Panc1 (cell line): ENCODE results near the gene USP12. TPM values are rescaled to one million over a fixed set of nuclear protein-coding genes. Genes with fewer than 3 reads are reported as not detected.

Experiments used
- ATAC-seq: fragments of 200-7000 bp; cut with Tn5 transposase; 2 replicates; pipeline ENCODE4 v1.9.1; 2020; ENCODE audit warnings: mild to moderate bottlenecking, moderate library complexity
- BruUV-seq: library from RNA; stranded (reverse); fragments of 400-500 nt; replicated peaks from 2 replicates; lab custom pipeline; 2021; lab: Mats Ljungman, UMichigan
- CTCF ChIA-PET: fragments of 300-600 bp; sonication (Branson Sonifier 250); formaldehyde crosslinking; loops from one replicate; lab custom pipeline; 2022; ENCODE audit warnings: antibody characterized with exemption; lab: Charles Lee
- POLR2A ChIA-PET: fragments of 300-600 bp; sonication (Branson Sonifier 250); formaldehyde crosslinking; loops from one replicate; lab custom pipeline; 2022; ENCODE audit warnings: antibody characterized with exemption; lab: Charles Lee
- DNase-seq: peaks from one replicate; pipeline ENCODE4 v3.0.0-alpha.2; 2010; ENCODE audit warnings: low read depth, low spot score
- H3K27ac ChIP-seq: 2 replicates; pipeline ENCODE4 v1.5.1; 2011; ENCODE audit warnings: mild to moderate bottlenecking, low read length, inconsistent platforms
- H3K27me3 ChIP-seq: fragments of 200-500 bp; sonication (Bioruptor generic); 2 replicates; pipeline ENCODE4 v1.6.0; 2014; ENCODE audit warnings: low read length, inconsistent platforms; ENCODE audit not compliant: control insufficient read depth, insufficient read depth
- H3K36me3 ChIP-seq: fragments of 200-500 bp; sonication (Bioruptor generic); 2 replicates; pipeline ENCODE4 v1.5.1; 2014; ENCODE audit warnings: inconsistent platforms, mild to moderate bottlenecking, low read length, moderate library complexity; ENCODE audit not compliant: control insufficient read depth, insufficient read depth
- H3K4me1 ChIP-seq: 2 replicates; pipeline ENCODE4 v1.5.1; 2011; ENCODE audit warnings: inconsistent platforms, mild to moderate bottlenecking, low read length, moderate library complexity; ENCODE audit not compliant: control insufficient read depth, insufficient read depth
- H3K4me3 ChIP-seq, 2 experiments: 2 replicates each; pipeline ENCODE4 v1.5.1; 2011 to 2012; ENCODE audit warnings: low read depth in 2 of 2, low read length in 2 of 2, mild to moderate bottlenecking in 2 of 2, inconsistent platforms in 1 of 2, moderate library complexity in 1 of 2
- H3K9me3 ChIP-seq: fragments of 200-500 bp; sonication (Bioruptor generic); 2 replicates; pipeline ENCODE4 v1.5.1; 2014; ENCODE audit warnings: low read depth, mild to moderate bottlenecking, inconsistent platforms, low read length, moderate library complexity; ENCODE audit not compliant: control insufficient read depth, insufficient read depth
- POLR2AphosphoS5 ChIP-seq: IDR thresholded peaks from 2 replicates; pipeline ENCODE4 v1.6.1; 2012; ENCODE audit warnings: mild to moderate bottlenecking, low read depth, low read length, moderate library complexity
- SIN3A ChIP-seq: IDR thresholded peaks from 2 replicates; pipeline ENCODE4 v1.6.1; 2012; ENCODE audit warnings: low read depth, mild to moderate bottlenecking, low read length, moderate library complexity, borderline replicate concordance; ENCODE audit not compliant: insufficient read depth
- TCF7L2 ChIP-seq: IDR thresholded peaks from 2 replicates; pipeline ENCODE4 v1.6.1; 2011; ENCODE audit warnings: mild to moderate bottlenecking, low read depth, low read length, inconsistent platforms
- in situ Hi-C: cut with HindIII; loops from 2 replicates; pipeline ENCODE4 v1.10.0; 2016; ENCODE audit warnings: low sequenced_read_pairs, low pct_unique_long_range_greater_than_20kb
- intact Hi-C: fragments of 100-400 bp; cut with micrococcal nuclease; formaldehyde crosslinking; loops from one replicate; pipeline ENCODE4 v1.10.0; 2022; ENCODE audit not compliant: unreplicated experiment
- total RNA-seq: library from RNA; stranded (reverse); gene quantifications from one replicate; pipeline ENCODE4 v1.2.1, GENCODE V29; 2021; ENCODE audit not compliant: unreplicated experiment
- TF ChIP-seq, protein P1 (sequence below): fragments of 450-650 bp; IDR thresholded peaks from 2 replicates; pipeline ENCODE4 v1.5.1; 2017; ENCODE audit warnings: mild to moderate bottlenecking
- TF ChIP-seq, protein P2 (sequence below), 2 experiments: IDR thresholded peaks; 2 replicates each; pipeline ENCODE4 v1.6.1; 2011 to 2012; ENCODE audit warnings: low read depth in 2 of 2, control low read depth in 1 of 2, low read length in 1 of 2, mild to moderate bottlenecking in 1 of 2, moderate library complexity in 1 of 2; ENCODE audit not compliant: insufficient read depth in 1 of 2

Gene USP12
- total RNA-seq, 1 experiment from 2014 or later: 82.0 TPM

DNA sequence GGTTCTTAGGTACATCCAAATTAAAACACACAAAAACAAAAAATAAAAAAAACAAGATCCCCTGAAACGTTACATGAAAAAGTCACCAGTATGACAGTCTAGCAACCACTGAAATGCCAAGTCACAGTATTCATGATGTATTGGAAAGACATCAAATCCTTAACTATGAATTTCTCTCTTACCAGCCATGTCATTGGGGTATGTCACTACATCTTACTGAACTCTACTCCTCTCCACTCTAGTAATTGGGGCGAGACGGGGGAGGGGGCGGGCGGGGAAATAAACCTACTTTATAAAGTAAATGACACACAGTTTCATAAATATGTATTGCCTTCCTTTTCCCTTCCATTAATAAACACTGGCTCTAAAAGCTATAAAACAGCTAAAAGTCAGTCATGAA lies 65.5 kb downstream of the USP12 start:
- no peak for ATAC-seq
- POLR2A ChIA-PET: no interaction called here
- H3K27ac ChIP-seq: no peak overlapping the region
- H3K27me3 ChIP-seq: no peaks in the 10 kb centered on the region
- CTCF ChIA-PET: no interaction called here
- no peak for TF ChIP-seq SIN3A
- TF ChIP-seq, protein P1, sequence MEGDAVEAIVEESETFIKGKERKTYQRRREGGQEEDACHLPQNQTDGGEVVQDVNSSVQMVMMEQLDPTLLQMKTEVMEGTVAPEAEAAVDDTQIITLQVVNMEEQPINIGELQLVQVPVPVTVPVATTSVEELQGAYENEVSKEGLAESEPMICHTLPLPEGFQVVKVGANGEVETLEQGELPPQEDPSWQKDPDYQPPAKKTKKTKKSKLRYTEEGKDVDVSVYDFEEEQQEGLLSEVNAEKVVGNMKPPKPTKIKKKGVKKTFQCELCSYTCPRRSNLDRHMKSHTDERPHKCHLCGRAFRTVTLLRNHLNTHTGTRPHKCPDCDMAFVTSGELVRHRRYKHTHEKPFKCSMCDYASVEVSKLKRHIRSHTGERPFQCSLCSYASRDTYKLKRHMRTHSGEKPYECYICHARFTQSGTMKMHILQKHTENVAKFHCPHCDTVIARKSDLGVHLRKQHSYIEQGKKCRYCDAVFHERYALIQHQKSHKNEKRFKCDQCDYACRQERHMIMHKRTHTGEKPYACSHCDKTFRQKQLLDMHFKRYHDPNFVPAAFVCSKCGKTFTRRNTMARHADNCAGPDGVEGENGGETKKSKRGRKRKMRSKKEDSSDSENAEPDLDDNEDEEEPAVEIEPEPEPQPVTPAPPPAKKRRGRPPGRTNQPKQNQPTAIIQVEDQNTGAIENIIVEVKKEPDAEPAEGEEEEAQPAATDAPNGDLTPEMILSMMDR: no peak
- TF ChIP-seq TCF7L2: no peak
- TF ChIP-seq POLR2AphosphoS5: no peak
- TF ChIP-seq, protein P2, sequence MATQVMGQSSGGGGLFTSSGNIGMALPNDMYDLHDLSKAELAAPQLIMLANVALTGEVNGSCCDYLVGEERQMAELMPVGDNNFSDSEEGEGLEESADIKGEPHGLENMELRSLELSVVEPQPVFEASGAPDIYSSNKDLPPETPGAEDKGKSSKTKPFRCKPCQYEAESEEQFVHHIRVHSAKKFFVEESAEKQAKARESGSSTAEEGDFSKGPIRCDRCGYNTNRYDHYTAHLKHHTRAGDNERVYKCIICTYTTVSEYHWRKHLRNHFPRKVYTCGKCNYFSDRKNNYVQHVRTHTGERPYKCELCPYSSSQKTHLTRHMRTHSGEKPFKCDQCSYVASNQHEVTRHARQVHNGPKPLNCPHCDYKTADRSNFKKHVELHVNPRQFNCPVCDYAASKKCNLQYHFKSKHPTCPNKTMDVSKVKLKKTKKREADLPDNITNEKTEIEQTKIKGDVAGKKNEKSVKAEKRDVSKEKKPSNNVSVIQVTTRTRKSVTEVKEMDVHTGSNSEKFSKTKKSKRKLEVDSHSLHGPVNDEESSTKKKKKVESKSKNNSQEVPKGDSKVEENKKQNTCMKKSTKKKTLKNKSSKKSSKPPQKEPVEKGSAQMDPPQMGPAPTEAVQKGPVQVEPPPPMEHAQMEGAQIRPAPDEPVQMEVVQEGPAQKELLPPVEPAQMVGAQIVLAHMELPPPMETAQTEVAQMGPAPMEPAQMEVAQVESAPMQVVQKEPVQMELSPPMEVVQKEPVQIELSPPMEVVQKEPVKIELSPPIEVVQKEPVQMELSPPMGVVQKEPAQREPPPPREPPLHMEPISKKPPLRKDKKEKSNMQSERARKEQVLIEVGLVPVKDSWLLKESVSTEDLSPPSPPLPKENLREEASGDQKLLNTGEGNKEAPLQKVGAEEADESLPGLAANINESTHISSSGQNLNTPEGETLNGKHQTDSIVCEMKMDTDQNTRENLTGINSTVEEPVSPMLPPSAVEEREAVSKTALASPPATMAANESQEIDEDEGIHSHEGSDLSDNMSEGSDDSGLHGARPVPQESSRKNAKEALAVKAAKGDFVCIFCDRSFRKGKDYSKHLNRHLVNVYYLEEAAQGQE (IDR thresholded peaks at IDR 0.05; ENCODE audit: insufficient read depth in 1 of 2, low read depth in 2 of 2, low read length in 1 of 2): no peak
- intact Hi-C loops: no loop called here
- no peak overlapping the region for H3K4me3 ChIP-seq
- no peaks in the 10 kb centered on the region for H3K9me3 ChIP-seq
- peaks cover 21% of the 10 kb centered on the region for H3K36me3 ChIP-seq
- BruUV-seq: no TSS peak
- no peaks in the 10 kb centered on the region; the same call in 1 of the 2 replicates for H3K4me1 ChIP-seq
- DNase-seq: no peak
- in situ Hi-C loops: no loop called here

DNA sequence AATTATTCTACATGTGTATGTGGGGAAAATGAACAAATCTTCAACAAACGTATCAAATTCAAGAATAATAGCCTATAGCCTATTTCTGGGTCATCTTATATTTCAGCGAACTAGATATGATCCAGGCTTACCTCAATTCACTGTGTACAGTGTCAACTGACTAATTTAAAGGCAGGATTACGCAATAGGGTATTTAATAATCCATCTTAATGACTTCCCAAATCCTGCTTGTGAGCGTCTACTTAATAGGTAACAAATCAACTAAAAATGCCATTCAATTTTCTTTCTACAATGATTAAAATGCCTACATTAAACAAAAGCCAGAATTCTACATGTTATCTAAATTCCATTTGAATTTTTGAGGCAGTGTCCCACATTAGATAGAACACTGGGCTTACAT lies 67.0 kb downstream of the USP12 start:
- intact Hi-C loops: no loop called here
- Histone ChIP-seq H3K4me1 (peaks cover 10% of the 10 kb centered on the region; the same call in 1 of the 2 replicates), H3K4me3 (no peak overlapping the region)

More for the DNA sequence above, 67.0 kb downstream of the USP12 start:
- TF ChIP-seq POLR2AphosphoS5: no peak
- TF ChIP-seq TCF7L2: no peak
- no peak for TF ChIP-seq SIN3A
- TF ChIP-seq, protein P2 (IDR thresholded peaks at IDR 0.05; ENCODE audit: insufficient read depth in 1 of 2, low read depth in 2 of 2, low read length in 1 of 2): no peak
- Histone ChIP-seq H3K9me3 (no peaks in the 10 kb centered on the region), H3K27me3 (no peaks in the 10 kb centered on the region), H3K36me3 (peaks cover 22% of the 10 kb centered on the region), H3K27ac (no peak overlapping the region)
- ChIA-PET CTCF (no interaction called here), POLR2A (no interaction called here)
- DNase-seq: no peak
- ATAC-seq: no peak
- in situ Hi-C loops: no loop called here
- no TSS peak for BruUV-seq
